Mesendoderm (in vitro differentiated cells): ENCODE measurements around the gene NCOR2.

Experiments
- DNase-seq: peaks from one replicate; pipeline ENCODE4 v3.0.0; 2013
- H2AK5ac ChIP-seq: 2 replicates; pipeline ENCODE4 v1.6.1; 2013; ENCODE audit warnings: low read length, inconsistent platforms
- H2BK120ac ChIP-seq: 2 replicates; pipeline ENCODE4 v1.6.1; 2013; ENCODE audit warnings: low read depth, mild to moderate bottlenecking, low read length, moderate library complexity, mixed read lengths
- H2BK15ac ChIP-seq: replicated peaks from 2 replicates; pipeline ENCODE4 v1.6.1; 2013; ENCODE audit warnings: low read depth, mild to moderate bottlenecking, moderate library complexity
- H2BK5ac ChIP-seq: 2 replicates; pipeline ENCODE4 v1.6.1; 2013; ENCODE audit warnings: low read length, inconsistent platforms
- H3K18ac ChIP-seq: 2 replicates; pipeline ENCODE4 v1.6.1; 2013; ENCODE audit warnings: mild to moderate bottlenecking, low read length, mixed read lengths
- H3K23ac ChIP-seq: one replicate; pipeline ENCODE4 v1.6.1; 2013; ENCODE audit warnings: low read length
- H3K27ac ChIP-seq: 2 replicates; pipeline ENCODE4 v1.5.1; 2013; ENCODE audit warnings: low read depth, mild to moderate bottlenecking, inconsistent platforms, low read length, moderate library complexity
- H3K27me3 ChIP-seq: 2 replicates; pipeline ENCODE4 v1.6.1; 2013; ENCODE audit warnings: low read length, control low read depth, mild to moderate bottlenecking, inconsistent platforms; ENCODE audit not compliant: insufficient read depth, poor library complexity
- H3K36me3 ChIP-seq: 2 replicates; pipeline ENCODE4 v1.6.1; 2013; ENCODE audit warnings: low read length, inconsistent platforms; ENCODE audit not compliant: control insufficient read depth, insufficient read depth
- H3K4ac ChIP-seq: one replicate; pipeline ENCODE4 v1.6.1; 2013; ENCODE audit warnings: low read depth, mild to moderate bottlenecking, low read length, moderate library complexity
- H3K4me1 ChIP-seq: 2 replicates; pipeline ENCODE4 v1.6.1; 2013; ENCODE audit warnings: low read depth, low read length, inconsistent platforms; ENCODE audit not compliant: control insufficient read depth
- H3K4me2 ChIP-seq: 2 replicates; pipeline ENCODE4 v1.6.1; 2013; ENCODE audit warnings: low read length
- H3K4me3 ChIP-seq: 2 replicates; pipeline ENCODE4 v1.5.1; 2013; ENCODE audit warnings: mild to moderate bottlenecking, low read length
- H3K56ac ChIP-seq: one replicate; pipeline ENCODE4 v1.6.1; 2013; ENCODE audit warnings: low read length
- H3K79me1 ChIP-seq: 2 replicates; pipeline ENCODE4 v1.6.1; 2013; ENCODE audit warnings: low read length, inconsistent platforms
- H3K79me2 ChIP-seq: 2 replicates; pipeline ENCODE4 v1.6.1; 2013; ENCODE audit warnings: mild to moderate bottlenecking, low read length; ENCODE audit not compliant: control insufficient read depth, insufficient read depth
- H3K9ac ChIP-seq: 2 replicates; pipeline ENCODE4 v1.6.1; 2013; ENCODE audit warnings: low read length, inconsistent platforms
- H4K5ac ChIP-seq: one replicate; pipeline ENCODE4 v1.6.1; 2013; ENCODE audit warnings: low read length
- H4K8ac ChIP-seq: one replicate; pipeline ENCODE4 v1.6.1; 2013; ENCODE audit warnings: low read depth, mild to moderate bottlenecking, control low read depth, low read length, moderate library complexity
- WGBS: extraction: QIAGEN DNeasy Blood & Tissue Kit; methylation state at CpG from one replicate; pipeline ENCODE4 v1.1.7; 2013; ENCODE audit warnings: low lambda C conversion rate, missing lambda C conversion rate; ENCODE audit not compliant: insufficient coverage; ENCODE audit errors: extremely low coverage; 5-methylcytosine and 5-hydroxymethylcytosine counted together

Gene NCOR2

DNA sequence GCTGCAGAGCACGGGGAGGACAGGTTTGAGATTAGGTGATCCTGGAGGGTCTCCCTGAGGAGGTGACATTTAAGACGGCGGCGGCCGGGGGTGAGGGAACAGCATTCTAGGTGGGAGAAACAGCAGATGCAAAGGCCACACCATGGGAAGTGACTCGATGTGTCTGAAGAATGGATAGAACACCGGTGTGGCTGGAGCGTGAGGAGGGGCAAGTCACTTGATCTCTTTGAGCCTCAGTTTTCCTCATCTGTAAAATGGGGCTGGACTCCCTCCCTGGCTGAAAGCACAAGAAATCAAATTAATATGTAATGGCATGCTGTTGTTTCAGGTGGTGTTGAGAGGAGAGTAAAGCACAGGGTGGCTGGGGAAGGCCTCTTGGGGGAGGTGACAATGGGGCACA lies 10.0 kb upstream of the NCOR2 start:
- Histone ChIP-seq H3K56ac (no peak overlapping the region), H3K18ac (no peak overlapping the region), H2BK5ac (no peak overlapping the region), H3K79me2 (no peaks in the 10 kb centered on the region), H3K27ac (no peak overlapping the region), H3K4me3 (no peak overlapping the region), H3K79me1 (no peaks in the 10 kb centered on the region), H2BK15ac (no peak overlapping the region), H2BK120ac (no peak overlapping the region), H4K8ac (no peak overlapping the region), H3K27me3 (no peaks in the 10 kb centered on the region), H3K4me1 (no peaks in the 10 kb centered on the region), H3K23ac (no peak overlapping the region), H3K9ac (no peak overlapping the region), H4K5ac (no peak overlapping the region), H2AK5ac (no peak overlapping the region), H3K36me3 (no peaks in the 10 kb centered on the region), H3K4me2 (no peak overlapping the region), H3K4ac (no peak overlapping the region)
- WGBS, result no CpG with 5 or more reads among the region's 8 CpGs
- no peak for DNase-seq

DNA sequence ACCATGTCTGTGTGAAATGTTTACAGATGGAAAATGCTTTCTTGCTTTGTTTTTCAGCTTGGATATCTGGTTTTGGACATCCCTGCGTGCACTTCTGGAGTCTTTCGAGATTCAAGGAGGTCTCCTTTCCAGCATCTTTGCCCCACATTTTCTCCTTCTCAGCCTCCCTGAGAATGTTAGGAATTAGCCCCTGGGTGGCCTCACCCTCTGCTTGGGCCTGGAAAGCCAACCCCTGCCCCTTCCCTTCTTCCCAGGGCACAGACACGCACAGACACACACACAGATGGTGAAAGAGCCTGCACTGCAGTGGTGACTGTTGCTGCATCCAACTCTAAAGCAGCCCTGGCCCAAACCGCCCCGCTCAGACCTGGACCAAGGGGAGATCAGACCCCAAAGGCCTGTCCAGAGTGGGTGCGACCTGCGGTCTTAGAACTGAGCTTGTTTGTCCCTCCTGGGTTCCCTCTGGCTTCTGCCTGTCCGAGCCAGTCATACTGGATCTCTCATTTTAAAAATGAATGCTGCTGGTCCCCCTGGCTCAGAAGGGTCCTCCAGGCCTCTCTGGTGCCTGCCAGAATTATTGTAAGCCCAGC lies 8.7 kb upstream of the NCOR2 start:
- Histone ChIP-seq H2AK5ac (no peak overlapping the region), H3K4ac (no peak overlapping the region), H4K5ac (no peak overlapping the region), H3K27ac (no peak overlapping the region), H2BK120ac (no peak overlapping the region), H3K4me3 (no peak overlapping the region), H2BK15ac (no peak overlapping the region), H3K36me3 (no peaks in the 10 kb centered on the region), H4K8ac (no peak overlapping the region), H3K4me1 (no peaks in the 10 kb centered on the region), H3K79me2 (no peaks in the 10 kb centered on the region), H3K56ac (no peak overlapping the region), H3K18ac (no peak overlapping the region), H3K79me1 (no peaks in the 10 kb centered on the region), H2BK5ac (no peak overlapping the region), H3K23ac (no peak overlapping the region), H3K4me2 (no peak overlapping the region), H3K27me3 (no peaks in the 10 kb centered on the region), H3K9ac (no peak overlapping the region)
- no peak for DNase-seq
- no CpG with 5 or more reads among the region's 8 CpGs for WGBS

DNA sequence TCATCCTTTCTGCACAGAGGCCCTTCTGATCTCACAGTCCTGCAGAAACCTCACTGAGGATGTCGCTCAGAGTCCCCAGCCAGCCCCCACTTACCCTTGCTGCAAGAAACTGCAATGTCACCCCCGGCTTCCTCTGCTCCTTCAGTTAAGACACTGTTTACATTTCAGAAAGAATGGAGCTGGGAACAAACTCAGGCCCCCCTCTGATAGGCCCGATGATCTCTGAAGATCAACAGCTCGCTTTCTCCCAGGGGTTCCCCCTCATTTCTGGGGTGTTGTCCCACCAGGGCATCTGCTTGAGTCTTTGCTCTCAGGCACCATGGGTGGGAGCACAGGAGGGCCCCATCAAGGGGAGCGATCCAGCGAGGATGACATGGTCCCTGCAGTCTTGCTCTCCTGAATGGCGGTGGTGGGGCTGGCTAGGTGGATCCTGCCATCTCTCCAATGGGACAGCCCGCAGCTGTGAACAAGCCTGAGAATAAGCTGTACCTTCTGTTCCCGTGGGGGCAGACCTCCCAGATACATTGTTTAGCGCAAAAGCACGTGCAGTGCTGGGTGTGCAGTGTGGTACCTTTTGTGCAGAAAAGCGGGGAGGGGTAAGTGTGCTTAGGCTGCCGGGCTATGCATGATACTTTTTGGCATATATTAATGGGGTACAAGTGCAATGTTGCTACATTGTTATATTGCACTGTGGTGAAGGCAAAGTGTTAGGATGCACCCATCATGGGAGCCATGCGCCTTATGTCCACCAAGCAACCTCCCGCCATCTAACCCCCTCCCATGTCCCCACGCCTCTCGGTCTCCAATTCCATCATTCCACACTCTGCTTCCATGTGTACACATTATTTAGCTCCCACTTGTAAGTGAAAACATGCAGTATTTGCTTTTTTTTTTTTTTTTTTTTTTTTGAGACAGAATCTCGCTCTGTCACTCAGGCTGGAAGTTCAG lies 6.7 kb upstream of the NCOR2 start:
- H3K79me1 ChIP-seq, result no peaks in the 10 kb centered on the region
- H4K5ac ChIP-seq, result no peak overlapping the region
- no peak overlapping the region for H2BK120ac ChIP-seq
- no peaks in the 10 kb centered on the region for H3K79me2 ChIP-seq
- no peak overlapping the region for H3K9ac ChIP-seq
- H3K36me3 ChIP-seq, result no peaks in the 10 kb centered on the region
- no peak overlapping the region for H3K23ac ChIP-seq
- DNase-seq, result no peak
- H3K18ac ChIP-seq, result no peak overlapping the region
- no peak overlapping the region for H3K4me2 ChIP-seq
- H3K56ac ChIP-seq, result peak overlapping the region; percentile 25
- H3K4me1 ChIP-seq, result peaks cover 4% of the 10 kb centered on the region
- no peak overlapping the region for H4K8ac ChIP-seq
- WGBS, result no CpG with 5 or more reads among the region's 18 CpGs
- H3K27me3 ChIP-seq, result no peaks in the 10 kb centered on the region
- no peak overlapping the region for H2BK5ac ChIP-seq
- no peak overlapping the region for H3K4ac ChIP-seq
- H2AK5ac ChIP-seq, result no peak overlapping the region
- no peak overlapping the region for H2BK15ac ChIP-seq
- H3K4me3 ChIP-seq, result no peak overlapping the region
- no peak overlapping the region for H3K27ac ChIP-seq

DNA sequence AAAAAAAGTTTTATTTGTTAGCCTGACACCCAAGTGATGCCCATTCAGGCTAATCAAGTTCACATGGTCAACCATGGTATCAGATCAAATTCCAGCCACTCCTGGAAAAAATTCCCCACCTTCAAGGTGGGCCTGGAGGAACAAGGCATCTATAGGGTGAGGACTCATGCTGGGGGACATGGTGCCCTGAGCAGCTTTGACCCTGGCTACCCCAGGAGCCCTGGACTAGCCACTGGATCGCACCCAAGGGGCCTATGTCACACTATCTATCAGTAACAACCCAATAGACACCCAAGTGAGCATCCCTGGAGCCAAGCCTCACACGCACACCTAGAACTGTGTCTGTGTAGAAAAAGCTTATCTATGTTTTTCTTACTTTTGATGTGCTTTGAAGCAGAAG lies 4.1 kb upstream of the NCOR2 start:
- Histone ChIP-seq H2BK120ac (no peak overlapping the region), H3K4me1 (peaks cover 4% of the 10 kb centered on the region), H3K27ac (no peak overlapping the region), H3K18ac (no peak overlapping the region), H3K36me3 (no peaks in the 10 kb centered on the region), H2BK15ac (no peak overlapping the region), H2AK5ac (no peak overlapping the region), H3K56ac (no peak overlapping the region), H2BK5ac (no peak overlapping the region), H3K79me1 (no peaks in the 10 kb centered on the region), H4K5ac (no peak overlapping the region), H3K4ac (no peak overlapping the region), H3K9ac (no peak overlapping the region), H3K4me3 (no peak overlapping the region), H3K79me2 (peaks cover 2% of the 10 kb centered on the region), H3K27me3 (no peaks in the 10 kb centered on the region), H3K23ac (no peak overlapping the region), H4K8ac (no peak overlapping the region), H3K4me2 (no peak overlapping the region)
- WGBS, result no CpG with 5 or more reads among the region's 2 CpGs
- DNase-seq, result no peak

DNA sequence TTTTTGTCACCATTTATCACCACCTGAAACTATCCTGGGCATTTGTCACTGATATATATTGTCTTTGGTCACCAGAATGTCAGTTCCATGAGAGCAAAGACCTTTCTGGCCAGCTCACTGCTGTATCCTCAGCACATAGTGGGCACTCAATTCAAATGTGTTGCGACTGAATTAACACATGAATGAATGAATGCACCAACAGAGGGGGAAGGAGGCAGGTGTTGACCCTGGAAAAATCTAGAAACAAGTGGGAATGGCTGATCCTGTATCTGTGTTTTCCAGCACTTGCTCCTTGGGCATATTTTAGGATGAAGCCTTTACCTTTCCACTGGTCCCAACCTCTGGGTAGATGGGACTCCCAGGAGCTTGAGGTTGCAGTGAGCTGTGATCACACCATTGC lies 3.4 kb upstream of the NCOR2 start:
- no peak overlapping the region for H4K5ac ChIP-seq
- no peak overlapping the region for H3K18ac ChIP-seq
- no peak overlapping the region for H3K4me2 ChIP-seq
- no peak overlapping the region for H3K4me3 ChIP-seq
- no peak overlapping the region for H3K23ac ChIP-seq
- H3K27me3 ChIP-seq, result no peaks in the 10 kb centered on the region
- H2AK5ac ChIP-seq, result no peak overlapping the region
- H2BK5ac ChIP-seq, result no peak overlapping the region
- WGBS, result no CpG with 5 or more reads among the region's 1 CpG
- H3K56ac ChIP-seq, result no peak overlapping the region
- no peak overlapping the region for H2BK120ac ChIP-seq
- no peaks in the 10 kb centered on the region for H3K79me1 ChIP-seq
- H4K8ac ChIP-seq, result no peak overlapping the region
- no peak overlapping the region for H3K9ac ChIP-seq
- no peak overlapping the region for H3K4ac ChIP-seq
- no peak for DNase-seq
- H3K27ac ChIP-seq, result no peak overlapping the region
- no peaks in the 10 kb centered on the region for H3K36me3 ChIP-seq
- H3K4me1 ChIP-seq, result peaks cover 4% of the 10 kb centered on the region
- no peak overlapping the region for H2BK15ac ChIP-seq
- H3K79me2 ChIP-seq, result peaks cover 8% of the 10 kb centered on the region
